B cell (primary cell): ENCODE results near the gene HDAC11. TPM values are rescaled to one million over a fixed set of nuclear protein-coding genes. Genes with fewer than 3 reads are reported as not detected.
A peak's percentile ranks its signal among the peaks of the same experiment; 100 is the strongest.
"Not testable (repeated sequence)": the region's sequence is repeated elsewhere in the genome, so short reads cannot be mapped to it uniquely, and the experiment has no call there.

Experiments used
- ATAC-seq: fragments of 200-7000 bp; cut with Tn5 transposase; one replicate; pipeline ENCODE4 v1.10.0; 2021; ENCODE audit warnings: low read depth, mild to moderate bottlenecking, moderate number of reproducible peaks, moderate library complexity
- CTCF ChIA-PET: fragments of 350-600 bp; sonication (Branson Sonifier 250); formaldehyde crosslinking; loops from one replicate; lab custom pipeline; 2021; ENCODE audit warnings: antibody characterized with exemption, inconsistent platforms; lab: Charles Lee
- POLR2A ChIA-PET: fragments of 350-600 bp; sonication (Branson Sonifier 250); formaldehyde crosslinking; loops from one replicate; lab custom pipeline; 2021; ENCODE audit warnings: antibody characterized with exemption; lab: Charles Lee
- DNase-seq: peaks from one replicate; pipeline ENCODE4 v3.0.0; 2013
- H2AFZ ChIP-seq: 2 replicates; pipeline ENCODE4 v1.6.1; 2012; ENCODE audit warnings: mild to moderate bottlenecking, low read depth, low read length; ENCODE audit not compliant: insufficient read depth, poor library complexity, severe bottlenecking
- H3K27ac ChIP-seq, 2 donors: 1 replicate in 1 of 2; 2 replicates in 1 of 2; pipeline ENCODE4 v1.5.1; 2012 to 2013; ENCODE audit warnings: low read length in 2 of 2, mild to moderate bottlenecking in 2 of 2, moderate library complexity in 1 of 2
- H3K27me3 ChIP-seq, 4 experiments: fragments of 200-600 bp in 1 of 4; sonication (generic) in 1 of 4; replicated peaks in 1 of 4; 1 replicate in 2 of 4; 2 replicates in 2 of 4; pipeline versions ENCODE4 v1.6.1 to v1.7.0; 2013 to 2016; ENCODE audit warnings: low read length in 3 of 4, mild to moderate bottlenecking in 2 of 4, mixed read lengths in 1 of 4, moderate library complexity in 1 of 4; ENCODE audit not compliant: insufficient read depth in 4 of 4, control insufficient read depth in 3 of 4; ENCODE audit errors: control extremely low read depth in 1 of 4
- H3K36me3 ChIP-seq, 2 experiments: replicated peaks in 1 of 2; 1 replicate in 1 of 2; 2 replicates in 1 of 2; pipeline versions ENCODE4 v1.6.1 to v1.7.1; 2013; ENCODE audit warnings: low read length in 1 of 2; ENCODE audit not compliant: insufficient read depth in 2 of 2, control insufficient read depth in 1 of 2; ENCODE audit errors: control extremely low read depth in 1 of 2, extremely low read depth in 1 of 2
- H3K4me1 ChIP-seq, 2 donors: fragments of 200-600 bp in 1 of 2; sonication (generic) in 1 of 2; 1 replicate in 1 of 2; 2 replicates in 1 of 2; pipeline versions ENCODE4 v1.5.1 to v1.6.1; 2013 to 2017; ENCODE audit warnings: low read length in 2 of 2; ENCODE audit not compliant: control insufficient read depth in 2 of 2, insufficient read depth in 2 of 2
- H3K4me2 ChIP-seq: replicated peaks from 2 replicates; pipeline ENCODE3; 2012; ENCODE audit warnings: mild to moderate bottlenecking, low read depth, low read length; ENCODE audit not compliant: poor library complexity, severe bottlenecking
- H3K4me3 ChIP-seq, 5 experiments: fragments of 200-600 bp in 1 of 5; sonication (generic) in 1 of 5; 1 replicate in 3 of 5; 2 replicates in 2 of 5; pipeline versions ENCODE4 v1.5.1 to v1.7.0; 2011 to 2016; ENCODE audit warnings: low read length in 4 of 5, mild to moderate bottlenecking in 4 of 5, low read depth in 2 of 5, control low read depth in 1 of 5, moderate library complexity in 1 of 5; ENCODE audit not compliant: insufficient read depth in 1 of 5; ENCODE audit errors: control extremely low read depth in 1 of 5, extremely low read depth in 1 of 5
- H3K79me2 ChIP-seq: fragments of 200-600 bp; sonication (generic); one replicate; pipeline ENCODE4 v1.6.0; 2016; ENCODE audit warnings: low read length; ENCODE audit not compliant: control insufficient read depth, insufficient read depth
- H3K9ac ChIP-seq: fragments of 200-600 bp; sonication (generic); 2 replicates; pipeline ENCODE4 v1.6.1; 2017; ENCODE audit warnings: mild to moderate bottlenecking, low read length, moderate library complexity
- H3K9me3 ChIP-seq, 3 donors: one replicate each; pipeline versions ENCODE4 v1.6.1 to v1.7.1; 2013; ENCODE audit warnings: low read length in 2 of 3; ENCODE audit not compliant: control insufficient read depth in 2 of 3, insufficient read depth in 1 of 3; ENCODE audit errors: control extremely low read depth in 1 of 3
- H4K20me1 ChIP-seq: 2 replicates; pipeline ENCODE4 v1.6.0; 2012; ENCODE audit warnings: mild to moderate bottlenecking, low read length; ENCODE audit not compliant: insufficient read depth, control insufficient read depth, poor library complexity, severe bottlenecking
- H3K27ac Mint-ChIP-seq: one replicate; pipeline ENCODE4 v1.8.0; 2021; ENCODE audit warnings: mixed read lengths
- H3K27me3 Mint-ChIP-seq: one replicate; pipeline ENCODE4 v1.8.0; 2021; ENCODE audit warnings: mixed read lengths
- H3K4me1 Mint-ChIP-seq: one replicate; pipeline ENCODE4 v1.8.0; 2021; ENCODE audit warnings: mixed read lengths
- H3K4me3 Mint-ChIP-seq: one replicate; pipeline ENCODE4 v1.8.0; 2021; ENCODE audit warnings: mixed read lengths
- H3K9me3 Mint-ChIP-seq: one replicate; pipeline ENCODE4 v1.8.0; 2022; ENCODE audit warnings: mixed read lengths; ENCODE audit not compliant: insufficient read depth
- CTCF ChIP-seq: fragments of 200-600 bp; IDR thresholded peaks from one replicate; pipeline ENCODE4 v1.8.0; 2022; ENCODE audit warnings: antibody characterized with exemption, mild to moderate bottlenecking
- EZH2 ChIP-seq: IDR thresholded peaks from 2 replicates; pipeline ENCODE4 v1.6.1; 2012; ENCODE audit warnings: borderline replicate concordance, low read depth, mild to moderate bottlenecking, moderate library complexity, low read length; ENCODE audit not compliant: insufficient read depth, poor library complexity, severe bottlenecking
- WGBS: methylation state at CpG from one replicate; pipeline ENCODE4 v1.1.5; 2013; ENCODE audit warnings: missing lambda C conversion rate; ENCODE audit not compliant: insufficient coverage; 5-methylcytosine and 5-hydroxymethylcytosine counted together
- intact Hi-C: fragments of 100-400 bp; cut with micrococcal nuclease; formaldehyde crosslinking; loops from one replicate; pipeline ENCODE4 v1.10.0; 2022
- polyA minus RNA-seq: library from RNA; depleted of rRNA, polyadenylated mRNA; stranded (reverse); fragments of >200 nt; gene quantifications from 2 replicates; pipeline ENCODE4 v1.2.3, GENCODE V29; 2012
- polyA plus RNA-seq: library from polyadenylated mRNA; depleted of rRNA; stranded (reverse); fragments of >200 nt; gene quantifications from 2 replicates; pipeline ENCODE4 v1.2.3, GENCODE V29; 2012
- total RNA-seq, 2 donors: library from RNA; stranded (reverse); fragments of 120-200 nt in 1 of 2; gene quantifications; 1 replicate in 1 of 2; 2 replicates in 1 of 2; pipeline versions ENCODE4 v1.2.3 to v1.2.4, GENCODE V29; 2013 to 2022

Gene HDAC11
- 5.5 and 6.1 TPM in 2 replicates for total RNA-seq
- 1.5 TPM for total RNA-seq (2013)
- 0.76 and 1.1 TPM in 2 replicates for polyA plus RNA-seq
- polyA minus RNA-seq: 1.8 and 4.1 TPM in 2 replicates

- Mint-ChIP-seq H3K4me3 (peak within 1 kb of the TSS; percentile 92), H3K9me3 (no peaks in the 10 kb centered on the region), H3K27ac (peak within 1 kb of the TSS; percentile 84), H3K4me1 (peaks cover 7% of the 10 kb centered on the region), H3K27me3 (peaks cover 3% of the 10 kb centered on the region)
- Histone ChIP-seq H3K4me2 (peak within 1 kb of the TSS; percentile 83), H3K4me1 (peaks cover 0 to 16% of the 10 kb centered on the region in 2 donors), H2AFZ (peak within 1 kb of the TSS; percentile 88), H3K36me3 (no peaks in the 10 kb centered on the region), H3K4me3 (peak within 1 kb of the TSS; percentile 65 to 90 (median 80)), H3K27me3 (no peaks in the 10 kb centered on the region), H3K27ac (peak within 1 kb of the TSS; percentile 61 to 86), H4K20me1 (no peaks in the 10 kb centered on the region), H3K9ac (peak within 1 kb of the TSS; percentile 94), H3K9me3 (no peaks in the 10 kb centered on the region), H3K79me2 (no peaks in the 10 kb centered on the region)
- ATAC-seq: peak; percentile 97
- TF ChIP-seq CTCF: no peak
- TF ChIP-seq EZH2: no peak
- CTCF ChIA-PET: interaction anchor here (0.6 to 3.5 kb wide), 12 partner anchors 8 to 636 kb away, joined by 3 to 14 read pairs (median 4); no protein-coding TSS in a partner anchor
- peak; percentile 97 for DNase-seq
- under 1% methylated on average over 67 of the region's 67 CpGs for WGBS
- POLR2A ChIA-PET: interaction anchor here (0.6 to 2.0 kb wide), 10 partner anchors 11 to 467 kb away, joined by 3 to 10 read pairs (median 4); partner anchors contain the start of gene NUP210
- intact Hi-C loops: loop anchor here (1.0 kb wide), 5 partner anchors 28 to 815 kb away; partner anchors contain the start of genes RAF1 and RPL32
Observed at GRCh38 chr3:13479582-13480339, at the start of gene HDAC11. HDAC11 (plus strand) TSS chr3:13480306; CDS start chr3:13480348, 42 bp downstream.

GRCh38 chr3:13430411-13430875, 49.7 kb upstream of the HDAC11 start:
- H3K36me3 ChIP-seq, H2AFZ ChIP-seq, H3K9me3 Mint-ChIP-seq, ATAC-seq, CTCF ChIA-PET, H3K27me3 Mint-ChIP-seq, intact Hi-C loops, H3K4me3 ChIP-seq, H3K9ac ChIP-seq, H3K4me2 ChIP-seq, DNase-seq, H4K20me1 ChIP-seq, H3K27ac ChIP-seq, H3K9me3 ChIP-seq, H3K4me1 ChIP-seq, H3K27me3 ChIP-seq, POLR2A ChIA-PET, H3K27ac Mint-ChIP-seq, H3K79me2 ChIP-seq, H3K4me3 Mint-ChIP-seq: not testable (repeated sequence)
- H3K4me1 Mint-ChIP-seq: peaks cover 10% of the 10 kb centered on the region
- WGBS: 100% methylated on average over 2 of the region's 2 CpGs
